Stimulated activated CD8-positive, alpha-beta memory T cell treated with anti-CD3 and anti-CD28 coated beads, Interleukin-2, amount 100 ng/mL, for 1 hour (primary cell): ENCODE measurements around the gene DNAH9.
"Not testable (repeated sequence)": the region's sequence is repeated elsewhere in the genome, so short reads cannot be mapped to it uniquely, and the experiment has no call there.

Experiments
- DNase-seq, 2 donors: peaks; one replicate each; pipeline ENCODE4 v3.0.0-alpha.2; 2020; ENCODE audit warnings: low read depth in 2 of 2

Gene DNAH9

DNA sequence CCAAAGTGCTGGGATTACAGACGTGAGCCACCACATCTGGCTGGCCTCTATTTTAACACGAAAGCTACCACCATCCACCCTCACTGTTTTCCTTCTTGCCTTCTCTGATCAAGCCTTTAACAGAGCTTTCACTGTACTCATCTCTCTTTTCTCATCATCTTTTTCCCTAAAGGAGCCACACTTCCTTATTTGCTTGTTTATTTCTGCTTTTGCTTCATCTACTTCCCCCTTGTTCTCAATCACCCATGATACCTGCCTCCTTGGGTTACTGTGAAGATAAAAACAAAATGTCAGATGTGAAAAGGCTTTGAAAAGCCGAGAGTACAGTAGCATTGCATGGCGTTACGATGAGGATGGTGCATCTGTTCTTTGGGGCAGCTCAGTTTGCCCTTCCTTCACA, 319.1 kb downstream of the DNAH9 start:
- DNase-seq: no peak

DNA sequence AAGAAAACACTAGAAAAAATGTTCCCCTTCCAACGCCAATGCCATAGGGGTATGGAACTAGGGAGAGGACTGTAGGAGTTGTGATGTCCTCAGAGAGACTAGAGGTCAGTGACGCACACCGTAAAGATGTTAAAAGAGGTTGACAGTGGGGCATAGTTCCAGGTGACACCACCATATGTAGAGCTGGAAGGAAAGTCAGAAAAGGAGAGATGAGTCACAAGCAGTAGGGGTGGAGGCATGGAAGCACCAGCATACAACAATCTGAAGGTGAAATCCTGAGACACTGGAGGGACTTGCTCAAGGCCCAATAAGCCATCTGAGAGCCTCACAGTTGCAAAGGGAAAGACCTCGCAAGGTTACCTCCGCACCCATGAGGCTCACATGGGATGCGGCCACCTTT, 323.0 kb downstream of the DNAH9 start:
- no peak for DNase-seq

DNA sequence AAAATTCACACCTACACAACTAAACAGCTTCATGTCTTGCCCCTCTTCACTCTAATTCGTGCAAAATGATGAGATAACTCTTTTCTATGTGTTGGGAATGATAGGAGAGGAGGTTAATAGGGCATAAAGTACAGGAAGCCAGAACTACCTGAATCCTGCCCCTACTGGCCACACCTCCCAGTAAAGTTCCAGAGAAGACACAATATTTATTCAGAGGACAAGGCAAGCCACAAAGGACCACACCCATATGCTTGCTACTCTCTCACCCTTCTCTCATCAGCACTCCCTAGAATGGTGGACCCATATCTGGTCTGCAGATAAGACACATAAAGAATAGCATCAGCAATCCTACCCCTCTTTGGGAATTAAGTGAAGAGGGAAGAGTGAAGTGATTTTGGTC, 324.4 kb downstream of the DNAH9 start:
- DNase-seq: no peak

DNA sequence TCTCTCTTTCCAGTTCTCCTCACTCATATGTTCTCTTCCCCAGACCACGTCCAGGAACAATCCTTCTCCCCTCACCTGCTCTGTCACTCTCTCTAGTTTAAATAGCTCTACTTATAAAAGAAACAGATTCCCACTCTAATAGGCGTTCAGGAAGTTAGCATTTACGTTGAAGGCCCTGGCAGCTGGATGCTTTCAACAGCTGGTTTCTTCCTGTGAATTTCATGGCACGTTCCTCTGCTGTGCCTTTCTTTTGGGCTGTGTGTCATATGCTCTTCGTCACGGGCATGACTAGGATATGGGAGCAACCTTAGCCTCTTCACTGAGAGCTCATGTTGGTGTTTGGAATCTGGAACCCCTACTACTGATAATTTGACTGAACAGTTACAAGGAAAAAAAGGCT, 325.8 kb downstream of the DNAH9 start:
- no peak for DNase-seq

GRCh38 chr17:11925262-11926021, 327.2 kb downstream of the DNAH9 start:
- DNase-seq: no peak

GRCh38 chr17:11928436-11928835, 330.2 kb downstream of the DNAH9 start:
- no peak for DNase-seq

DNA sequence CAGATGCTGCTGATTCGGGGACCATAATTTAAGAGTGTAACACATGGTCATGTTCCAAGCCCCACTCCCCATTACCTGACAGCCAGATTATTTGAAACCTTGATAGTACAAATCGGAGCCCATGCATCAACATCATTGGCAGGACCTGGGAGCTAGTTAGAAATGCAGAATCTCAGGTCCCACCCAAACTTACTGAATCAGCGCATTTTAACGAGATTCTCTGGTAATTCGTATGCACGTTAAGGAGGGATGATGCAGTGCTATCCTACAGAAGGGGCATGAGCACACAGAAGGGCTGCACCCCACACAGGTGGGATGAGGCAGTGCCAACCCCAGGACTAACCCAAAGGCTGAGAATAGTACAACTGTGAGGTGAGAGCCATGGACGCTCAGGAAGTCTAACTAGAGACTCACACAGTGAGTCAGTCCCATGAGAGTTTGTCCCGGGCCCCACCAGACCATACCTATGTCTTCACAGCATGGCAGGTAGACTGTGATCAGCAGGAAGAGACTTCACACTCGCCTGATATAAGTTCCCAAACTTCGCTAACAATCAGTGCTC, 334.1 kb downstream of the DNAH9 start:
- no peak for DNase-seq

DNA sequence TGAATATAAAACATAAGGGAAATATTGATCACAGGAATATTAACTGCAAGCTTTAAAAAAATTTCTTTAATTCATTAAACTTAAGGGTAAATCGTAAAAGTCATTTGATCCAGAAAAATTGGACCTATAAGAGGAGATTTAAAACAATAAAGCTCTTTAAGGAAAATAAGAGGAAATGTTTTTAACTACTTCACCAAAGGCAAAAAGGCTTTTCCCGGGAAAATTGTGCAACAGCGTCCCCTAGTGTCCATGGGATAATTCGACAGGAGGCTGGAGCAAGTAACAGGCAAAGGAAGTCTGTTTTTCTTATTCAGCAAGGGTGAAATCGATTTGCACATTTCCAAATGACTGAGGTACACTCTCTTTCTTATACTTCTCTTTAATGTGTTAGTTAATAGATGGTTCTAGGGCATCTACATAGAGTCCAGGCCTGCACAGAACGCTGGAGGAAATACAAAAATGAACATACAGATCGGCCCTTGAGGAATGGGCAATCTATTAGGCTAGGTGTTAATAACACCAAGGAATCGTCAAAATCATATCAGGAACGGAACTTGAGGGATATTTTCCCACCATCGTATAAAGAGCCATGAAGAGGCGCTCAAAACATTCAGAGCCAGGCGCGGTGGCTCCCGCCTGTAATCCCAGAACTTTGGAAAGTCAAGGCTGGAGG, 337.6 kb downstream of the DNAH9 start:
- no peak for DNase-seq

- no peak for DNase-seq
Measured at GRCh38 chr17:11940904-11941303, 342.6 kb downstream of the DNAH9 start.

DNA sequence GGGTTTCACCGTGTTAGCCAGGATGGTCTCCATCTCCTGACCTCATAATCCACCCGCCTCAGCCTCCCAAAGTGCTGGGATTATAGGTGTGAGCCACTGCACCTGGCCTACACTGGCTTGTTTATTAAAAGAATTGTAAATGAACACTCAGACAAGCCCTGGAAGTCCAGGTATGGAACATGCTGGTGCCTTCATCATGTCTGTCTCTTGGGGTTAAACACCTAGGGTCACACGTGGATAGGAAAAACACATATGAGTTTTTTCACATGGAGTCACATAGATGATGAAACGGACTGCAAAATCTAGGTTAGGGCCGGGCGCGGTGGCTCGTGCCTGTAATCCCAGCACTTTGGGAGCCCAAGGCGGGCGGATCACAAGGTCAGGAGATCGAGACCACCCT, 344.8 kb downstream of the DNAH9 start:
- DNase-seq: not testable (repeated sequence)

- DNase-seq: no peak
Measured at GRCh38 chr17:11943759-11944347, 345.6 kb downstream of the DNAH9 start.

GRCh38 chr17:11944587-11944986, 346.3 kb downstream of the DNAH9 start:
- DNase-seq: no peak

DNA sequence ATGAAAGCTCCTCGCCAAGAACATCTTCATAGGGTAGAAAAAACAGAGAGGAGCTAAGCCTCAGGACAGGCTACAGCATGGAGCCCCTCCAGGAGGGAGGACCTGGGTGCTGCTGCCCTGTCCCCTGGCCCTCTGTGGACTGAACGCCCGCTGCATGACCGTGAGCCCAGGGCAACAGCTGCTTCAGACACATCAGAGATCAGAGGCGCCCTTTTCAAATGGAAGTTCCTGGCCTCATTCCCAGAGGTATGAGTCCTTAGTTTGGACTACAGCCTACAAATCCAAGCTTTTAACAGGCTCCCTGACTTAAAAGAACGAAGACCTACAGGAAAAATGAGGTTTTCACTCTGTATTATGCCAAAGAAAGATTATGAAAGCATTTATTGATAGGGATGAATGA, 350.5 kb downstream of the DNAH9 start:
- DNase-seq: no peak

- not testable (repeated sequence) for DNase-seq
Measured at GRCh38 chr17:11949571-11949970, 351.3 kb downstream of the DNAH9 start.

DNA sequence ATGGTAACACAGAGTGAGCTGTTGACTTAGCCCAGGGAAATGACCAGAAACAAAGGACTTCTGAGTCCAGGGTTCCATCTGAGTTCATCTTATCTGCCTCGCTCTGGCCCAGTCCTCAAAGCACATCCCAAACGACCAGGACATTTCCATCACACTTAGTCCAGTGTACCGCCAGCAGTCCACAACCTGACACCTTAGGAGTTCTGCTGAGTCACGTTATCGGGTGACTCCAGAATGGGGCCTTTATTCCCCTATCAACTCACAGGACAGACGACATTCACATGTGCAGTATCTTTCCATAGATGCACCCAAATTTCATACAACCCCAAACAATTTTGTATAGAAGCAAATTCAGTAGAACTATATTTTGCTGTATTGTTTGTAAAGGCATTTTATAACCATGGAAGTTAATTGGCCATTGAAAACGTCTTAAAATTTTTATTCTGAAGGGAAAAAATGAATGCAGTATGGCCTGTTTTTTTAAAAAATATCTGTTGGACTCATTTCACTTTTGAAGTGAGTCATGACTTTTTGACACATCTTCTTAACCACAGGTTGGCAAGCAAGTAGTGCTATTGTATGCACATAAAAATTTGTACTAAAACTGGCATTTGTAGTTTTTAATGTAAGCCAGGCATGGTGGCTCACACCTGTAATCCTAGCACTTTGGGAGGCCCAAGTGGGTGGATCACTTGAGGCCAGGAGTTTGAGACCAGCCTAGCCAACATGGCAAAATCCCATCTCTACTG, 352.7 kb downstream of the DNAH9 start:
- no peak for DNase-seq

- DNase-seq: no peak
Measured at GRCh38 chr17:11952610-11953009, 354.3 kb downstream of the DNAH9 start.

DNA sequence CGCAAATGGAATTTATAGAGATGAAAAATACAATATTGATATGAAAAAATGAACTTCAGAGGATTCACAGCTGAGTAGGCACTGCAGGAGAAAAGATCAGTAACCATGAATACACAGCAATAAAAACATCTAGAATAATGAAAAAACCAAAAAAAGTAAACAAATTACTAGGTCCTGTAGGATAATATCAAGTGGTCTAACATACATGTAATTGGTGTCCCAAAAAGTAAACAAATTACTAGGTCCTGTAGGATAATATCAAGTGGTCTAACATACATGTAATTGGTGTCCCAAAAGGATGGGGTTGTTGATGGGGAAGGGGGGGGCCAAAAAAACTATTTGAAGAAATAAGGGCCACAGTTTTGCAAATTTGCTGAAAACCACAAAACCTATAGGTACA, 355.7 kb downstream of the DNAH9 start:
- no peak for DNase-seq

GRCh38 chr17:11954936-11955335, 356.7 kb downstream of the DNAH9 start:
- DNase-seq: no peak

DNA sequence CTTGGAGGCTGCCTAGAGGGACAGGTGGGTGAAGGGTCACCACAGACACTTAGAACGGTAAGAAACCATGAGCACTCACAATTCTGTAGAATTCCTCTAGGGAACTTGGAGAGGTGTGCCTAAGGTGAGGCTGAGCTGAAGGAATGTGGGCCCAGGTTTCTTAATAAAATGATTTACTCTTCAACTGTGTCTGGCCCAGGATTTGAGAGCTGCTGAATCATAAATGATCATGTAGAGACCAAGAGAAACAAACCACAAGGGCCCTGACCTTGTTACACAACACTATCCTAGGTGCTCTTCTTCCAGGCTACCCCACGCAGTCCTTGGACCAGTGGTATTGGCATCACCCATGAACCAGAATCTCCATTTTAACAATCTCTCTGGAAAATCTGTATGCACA, 371.3 kb downstream of the DNAH9 start:
- no peak for DNase-seq

DNA sequence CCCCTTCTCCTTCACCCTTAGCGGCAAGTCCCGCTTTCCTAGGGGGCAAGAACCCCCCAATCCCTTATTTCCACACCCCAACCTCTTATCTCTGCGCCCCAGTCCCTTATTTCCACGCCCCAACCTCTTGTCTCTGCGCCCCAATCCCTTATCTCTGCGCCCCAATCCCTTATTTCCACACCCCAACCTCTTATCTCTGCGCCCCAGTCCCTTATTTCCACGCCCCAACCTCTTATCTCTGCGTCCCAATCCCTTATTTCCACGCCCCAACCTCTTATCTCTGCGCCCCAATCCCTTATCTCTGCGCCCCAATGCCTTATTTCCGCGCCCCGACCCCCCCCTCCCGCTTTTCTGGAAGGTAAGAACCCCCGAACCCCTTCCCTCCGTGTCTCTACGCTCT, 374.5 kb downstream of the DNAH9 start:
- not testable (repeated sequence) for DNase-seq

GRCh38 chr17:11979795-11980194, 381.5 kb downstream of the DNAH9 start:
- DNase-seq: no peak

GRCh38 chr17:11980813-11981212, 382.5 kb downstream of the DNAH9 start:
- DNase-seq: no peak
